Adrenal gland (tissue), 12 donors: ENCODE measurements around the gene TBCE. TPM values are rescaled to one million over a fixed set of nuclear protein-coding genes. Genes with fewer than 3 reads are reported as not detected.
"Not testable (repeated sequence)": the region's sequence is repeated elsewhere in the genome, so short reads cannot be mapped to it uniquely, and the experiment has no call there.

Experiments used
- DNase-seq, 7 donors: peaks; one replicate each; pipeline ENCODE4 v3.0.0-alpha.2; 2019 to 2020
- H3K27ac ChIP-seq, 5 donors: fragments of 200-600 bp; sonication (generic) in 4 of 5; 1 replicate in 3 of 5; 2 replicates in 2 of 5; pipeline versions ENCODE4 v1.5.1 to v1.8.0; 2016 to 2020; ENCODE audit warnings: mild to moderate bottlenecking in 1 of 5
- H3K27me3 ChIP-seq: fragments of 200-600 bp; 2 replicates; pipeline ENCODE4 v1.8.0; 2021
- H3K36me3 ChIP-seq, 2 donors: fragments of 200-600 bp; replicated peaks in 1 of 2; 1 replicate in 1 of 2; 2 replicates in 1 of 2; pipeline versions ENCODE4 v1.5.1 to v1.8.0; 2018 to 2022
- H3K4me1 ChIP-seq, 2 donors: fragments of 200-600 bp; replicated peaks in 1 of 2; 1 replicate in 1 of 2; 2 replicates in 1 of 2; pipeline versions ENCODE4 v1.5.1 to v1.8.0; 2018 to 2021
- H3K4me3 ChIP-seq, 4 donors: fragments of 200-600 bp; sonication (generic) in 3 of 4; one replicate each; pipeline ENCODE4 v1.5.1; 2016 to 2018
- H3K9me3 ChIP-seq, 3 donors: fragments of 200-600 bp; sonication (generic) in 1 of 3; replicated peaks in 1 of 3; 1 replicate in 2 of 3; 2 replicates in 1 of 3; pipeline versions ENCODE4 v1.5.1 to v1.8.0; 2016 to 2021
- POLR2A ChIP-seq, 2 donors: fragments of 450-650 bp; IDR thresholded peaks; one replicate each; pipeline ENCODE4 v1.6.1; 2017; ENCODE audit warnings: antibody characterized with exemption in 2 of 2, mild to moderate bottlenecking in 2 of 2, moderate library complexity in 1 of 2
- WGBS, 4 donors: extraction: QIAGEN DNeasy Blood & Tissue Kit in 2 of 4; methylation state at CpG; one replicate each; pipeline versions ENCODE4 v1.1.5 to v1.1.7; 2013 to 2017; 5-methylcytosine and 5-hydroxymethylcytosine counted together
- intact Hi-C, 2 donors: fragments of 100-400 bp; cut with DNase I; formaldehyde crosslinking; loops; one replicate each; pipeline versions ENCODE4 v1.14.1 to v1.15.0; 2022 to 2023
- polyA plus RNA-seq, 3 donors: library from polyadenylated mRNA; stranded (reverse); fragments of 200-250 nt in 2 of 3; fragments of 350-450 nt in 1 of 3; fragmentation: Illumina TruSeq in 1 of 3; extraction: RNeasy Lipid Tissue Mini Kit (QIAGEN cat#74804) in 1 of 3; gene quantifications; one replicate each; pipeline ENCODE4 v1.2.3, GENCODE V29; 2013 to 2014
- total RNA-seq, 9 donors: library from RNA; depleted of rRNA in 4 of 9; stranded (reverse); fragments of >200 nt in 4 of 9; fragments of 120-200 nt in 1 of 9; fragmentation: NEBNext Ultra II Directional in 1 of 9; extraction: Animal tissue kit (Norgen Biotek cat#: 25700) in 1 of 9; gene quantifications; one replicate each; pipeline versions ENCODE4 v1.1.0 to v1.2.4, GENCODE V29; 2013 to 2023
- TF ChIP-seq, protein P1 (sequence below), 6 experiments: fragments of 450-650 bp in 4 of 6; fragments of 200-600 bp in 2 of 6; sonication (generic) in 1 of 6; IDR thresholded peaks; 1 replicate in 5 of 6; 2 replicates in 1 of 6; pipeline versions ENCODE4 v1.5.1 to v1.8.0; 2016 to 2021; ENCODE audit warnings: antibody characterized with exemption in 6 of 6, mild to moderate bottlenecking in 2 of 6, moderate library complexity in 1 of 6
- donor health status: healthy with polysubstance abuse.
- donor health status: Bipolar disorder and iron deficiency.
- donor health status: DM: yes; HTN: yes; CAD: no.
- donor health status: DM: no; HTN: no; CAD: no.
- donor health status: DM: no; HTN: no; CAD: no.
- donor health status: DM: yes; HTN: yes; CAD: no.

The TBCE gene
- total and polyA plus RNA-seq, 12 donors, result 14.7 to 67.2 (median 25.7) TPM

DNA sequence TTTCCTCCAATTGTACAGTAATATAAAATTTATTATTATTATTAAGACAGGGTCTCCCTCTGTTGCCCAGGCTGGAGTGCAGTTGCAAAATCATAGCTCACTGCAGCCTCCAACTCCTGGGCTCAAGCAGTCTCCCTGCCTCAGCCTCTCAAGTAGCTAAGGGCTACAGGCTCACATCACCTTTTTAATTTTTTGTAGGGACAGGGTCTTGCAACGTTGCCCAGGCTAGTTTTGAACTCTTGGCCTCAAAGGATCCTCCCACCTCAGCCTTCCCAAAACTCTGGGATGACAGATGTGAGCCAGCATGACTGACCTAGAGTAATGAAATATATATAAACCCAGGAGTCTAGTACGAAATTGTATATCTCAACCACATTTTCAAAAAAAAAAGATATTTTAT is 87.9 kb downstream of the TBCE start:
- Histone ChIP-seq H3K4me1 (peaks cover 3 to 7% of the 10 kb centered on the region in 2 donors), H3K4me3 (no peak overlapping the region), H3K27me3 (no peaks in the 10 kb centered on the region), H3K27ac (no peak overlapping the region), H3K36me3 (peaks cover 0 to 6% of the 10 kb centered on the region in 2 donors), H3K9me3 (no peaks in the 10 kb centered on the region)
- intact Hi-C loops, result no loop called here
- 83 to 86% (median 85%) methylated on average over 2 of the region's 2 CpGs for WGBS, 4 donors
- TF ChIP-seq, protein P1, sequence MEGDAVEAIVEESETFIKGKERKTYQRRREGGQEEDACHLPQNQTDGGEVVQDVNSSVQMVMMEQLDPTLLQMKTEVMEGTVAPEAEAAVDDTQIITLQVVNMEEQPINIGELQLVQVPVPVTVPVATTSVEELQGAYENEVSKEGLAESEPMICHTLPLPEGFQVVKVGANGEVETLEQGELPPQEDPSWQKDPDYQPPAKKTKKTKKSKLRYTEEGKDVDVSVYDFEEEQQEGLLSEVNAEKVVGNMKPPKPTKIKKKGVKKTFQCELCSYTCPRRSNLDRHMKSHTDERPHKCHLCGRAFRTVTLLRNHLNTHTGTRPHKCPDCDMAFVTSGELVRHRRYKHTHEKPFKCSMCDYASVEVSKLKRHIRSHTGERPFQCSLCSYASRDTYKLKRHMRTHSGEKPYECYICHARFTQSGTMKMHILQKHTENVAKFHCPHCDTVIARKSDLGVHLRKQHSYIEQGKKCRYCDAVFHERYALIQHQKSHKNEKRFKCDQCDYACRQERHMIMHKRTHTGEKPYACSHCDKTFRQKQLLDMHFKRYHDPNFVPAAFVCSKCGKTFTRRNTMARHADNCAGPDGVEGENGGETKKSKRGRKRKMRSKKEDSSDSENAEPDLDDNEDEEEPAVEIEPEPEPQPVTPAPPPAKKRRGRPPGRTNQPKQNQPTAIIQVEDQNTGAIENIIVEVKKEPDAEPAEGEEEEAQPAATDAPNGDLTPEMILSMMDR (IDR thresholded peaks at IDR 0.05), result no peak
- TF ChIP-seq POLR2A (IDR thresholded peaks at IDR 0.05), result no peak
- no peak for DNase-seq

GRCh38 chr1:235455823-235456222 is 88.6 kb downstream of the TBCE start:
- intact Hi-C loops, result no loop called here
- DNase-seq, result no peak
- Histone ChIP-seq H3K36me3 (no peaks in the 10 kb centered on the region), H3K27me3 (no peaks in the 10 kb centered on the region), H3K4me1 (peaks cover under 1 to 3% of the 10 kb centered on the region in 2 donors), H3K4me3 (no peak overlapping the region), H3K9me3 (no peaks in the 10 kb centered on the region), H3K27ac (no peak overlapping the region)
- TF ChIP-seq, protein P1 (IDR thresholded peaks at IDR 0.05), result no peak
- no peak for TF ChIP-seq POLR2A (IDR thresholded peaks at IDR 0.05)
- WGBS, 4 donors, result 64 to 76% (median 67%) methylated on average over 4 of the region's 4 CpGs

DNA sequence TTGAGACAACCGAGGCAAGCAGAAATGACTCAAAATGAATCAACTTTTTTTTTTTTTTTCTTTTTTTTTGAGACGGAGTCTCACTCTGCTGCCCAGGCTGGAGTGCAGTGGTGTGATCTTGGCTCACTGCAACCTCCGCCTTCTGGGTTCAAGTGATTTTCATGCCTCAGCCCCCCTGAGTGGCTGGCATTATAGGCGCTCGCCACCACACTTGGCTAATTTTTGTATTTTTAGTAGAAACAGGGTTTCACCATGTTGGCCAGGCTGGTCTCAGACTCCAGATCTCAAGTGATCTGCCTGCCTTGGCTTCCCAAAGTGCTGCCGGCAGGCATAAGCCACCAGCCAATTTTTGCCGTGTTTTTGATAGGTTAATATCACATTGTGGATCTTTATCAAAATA is 90.6 kb downstream of the TBCE start:
- H3K9me3 ChIP-seq, H3K4me1 ChIP-seq, H3K27me3 ChIP-seq, intact Hi-C loops, H3K4me3 ChIP-seq, H3K27ac ChIP-seq, DNase-seq, H3K36me3 ChIP-seq: not testable (repeated sequence)
- WGBS, 4 donors, result 90 to 95% (median 92%) methylated on average over 7 of the region's 7 CpGs

GRCh38 chr1:235460770-235461169 is 93.5 kb downstream of the TBCE start:
- Histone ChIP-seq H3K27ac (no peak overlapping the region), H3K4me1 (no peaks in the 10 kb centered on the region), H3K36me3 (no peaks in the 10 kb centered on the region), H3K9me3 (no peaks in the 10 kb centered on the region), H3K4me3 (no peak overlapping the region), H3K27me3 (no peaks in the 10 kb centered on the region)
- 50 to 71% (median 62%) methylated on average over 3 to 5 of the region's 5 CpGs for WGBS, 4 donors
- TF ChIP-seq, protein P1 (IDR thresholded peaks at IDR 0.05), result no peak
- no peak for TF ChIP-seq POLR2A (IDR thresholded peaks at IDR 0.05)
- intact Hi-C loops, result no loop called here
- peak in 2 of 7 donors; percentile 19 to 35 for DNase-seq

DNA sequence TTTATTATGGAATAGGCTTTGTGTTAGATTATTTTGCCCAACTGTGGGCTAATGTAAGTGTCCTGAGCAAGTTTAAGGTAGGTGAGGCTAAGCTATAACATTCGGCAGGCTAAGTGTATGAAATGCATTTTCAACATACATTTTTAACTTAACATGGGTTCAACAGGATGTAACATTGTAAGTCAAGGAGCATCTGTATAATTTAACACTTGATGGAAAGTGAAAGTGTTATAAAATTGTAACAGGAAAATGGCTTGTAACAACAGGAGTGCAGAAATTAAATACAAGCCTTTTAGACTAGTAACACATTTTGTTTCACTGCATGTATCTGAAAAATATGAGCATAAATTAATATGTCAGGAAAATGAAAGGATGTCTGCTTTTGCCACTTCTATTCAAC is 94.7 kb downstream of the TBCE start:
- H3K27ac ChIP-seq, result no peak overlapping the region
- no peaks in the 10 kb centered on the region for H3K4me1 ChIP-seq
- intact Hi-C loops, result no loop called here
- H3K27me3 ChIP-seq, result no peaks in the 10 kb centered on the region
- DNase-seq, result no peak
- H3K9me3 ChIP-seq, result no peaks in the 10 kb centered on the region
- TF ChIP-seq, protein P1 (IDR thresholded peaks at IDR 0.05), result no peak
- no peak for TF ChIP-seq POLR2A (IDR thresholded peaks at IDR 0.05)
- H3K36me3 ChIP-seq, result no peaks in the 10 kb centered on the region
- no peak overlapping the region for H3K4me3 ChIP-seq
- 82 to 100% (median 88%) methylated on average over 1 of the region's 1 CpG for WGBS, 4 donors

DNA sequence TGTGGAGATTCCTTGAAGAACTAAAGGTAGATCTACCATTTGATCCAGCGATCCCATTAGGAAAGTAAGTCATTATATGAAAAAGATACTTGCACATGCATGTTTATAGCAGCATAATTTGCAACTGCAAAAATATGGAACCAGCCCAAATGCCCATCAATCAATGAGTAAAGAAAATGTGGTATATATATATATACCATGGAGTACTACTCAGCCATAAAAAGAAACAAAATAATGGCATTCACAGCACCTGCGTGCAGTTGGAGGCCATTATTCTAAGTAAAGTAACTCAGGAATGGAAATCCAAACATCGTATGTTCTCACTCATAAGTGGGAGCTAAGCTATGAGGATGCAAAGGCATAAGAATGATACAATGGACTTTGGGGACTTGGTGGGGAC is 95.6 kb downstream of the TBCE start:
- DNase-seq, H3K4me1 ChIP-seq, H3K27me3 ChIP-seq, H3K4me3 ChIP-seq, H3K9me3 ChIP-seq, intact Hi-C loops, H3K36me3 ChIP-seq, H3K27ac ChIP-seq: not testable (repeated sequence)
- WGBS, 4 donors, result 97 to 100% (median 98%) methylated on average over 3 of the region's 3 CpGs
